Measurements from ENCODE around the gene EMILIN3.

Gene EMILIN3

GRCh38 chr20:41334036-41334435, 32.6 kb downstream of the EMILIN3 start:
- Histone ChIP-seq H3K9me3 (ENCODE audit: insufficient read depth, low read length) (no peaks in the 10 kb centered on the region), H3F3A (ENCODE audit: insufficient read depth) (no peaks in the 10 kb centered on the region), H3K36me3 (ENCODE audit: low read length) (no peaks in the 10 kb centered on the region), H3K9ac (ENCODE audit: low read length) (no peak overlapping the region), H3K9me2 (replicated peaks; ENCODE audit: insufficient read depth, low read length) (no peaks in the 10 kb centered on the region), H3K27ac (ENCODE audit: low read depth, low read length) (no peak overlapping the region), H3K27me3 (ENCODE audit: low read length) (no peaks in the 10 kb centered on the region), H4K20me1 (ENCODE audit: low read depth, low read length) (no peaks in the 10 kb centered on the region), H2AFZ (ENCODE audit: low read depth, low read length, severe bottlenecking) (no peak overlapping the region), H3K79me2 (ENCODE audit: insufficient read depth, low read length) (no peaks in the 10 kb centered on the region), H3K4me2 (ENCODE audit: low read depth, low read length, poor library complexity, severe bottlenecking) (no peak overlapping the region), H3K4me3 (ENCODE audit: insufficient read depth, low read length, poor library complexity, severe bottlenecking) (no peak overlapping the region)
- no peak for TF ChIP-seq EZH2phosphoT487 (conservative IDR thresholded peaks at IDR 0.05; ENCODE audit: low read length)
- TF ChIP-seq CTCF (IDR thresholded peaks at IDR 0.05; ENCODE audit: insufficient read depth, low read length, poor library complexity, severe bottlenecking) = no peak

GRCh38 chr20:41331731-41332130, 34.9 kb downstream of the EMILIN3 start:
- H3K4me3 ChIP-seq (ENCODE audit: insufficient read depth, low read length, poor library complexity, severe bottlenecking) = no peak overlapping the region
- H3K79me2 ChIP-seq (ENCODE audit: insufficient read depth, low read length) = no peaks in the 10 kb centered on the region
- TF ChIP-seq CTCF (IDR thresholded peaks at IDR 0.05; ENCODE audit: insufficient read depth, low read length, poor library complexity, severe bottlenecking) (no peak), EZH2phosphoT487 (conservative IDR thresholded peaks at IDR 0.05; ENCODE audit: low read length) (no peak)
- H3K4me2 ChIP-seq (ENCODE audit: low read depth, low read length, poor library complexity, severe bottlenecking) = no peak overlapping the region
- H2AFZ ChIP-seq (ENCODE audit: low read depth, low read length, severe bottlenecking) = no peak overlapping the region
- H3K9ac ChIP-seq (ENCODE audit: low read length) = no peak overlapping the region
- H3F3A ChIP-seq (ENCODE audit: insufficient read depth) = no peaks in the 10 kb centered on the region
- H3K9me2 ChIP-seq (replicated peaks; ENCODE audit: insufficient read depth, low read length) = no peaks in the 10 kb centered on the region
- no peaks in the 10 kb centered on the region for H3K27me3 ChIP-seq (ENCODE audit: low read length)
- H3K36me3 ChIP-seq (ENCODE audit: low read length) = no peaks in the 10 kb centered on the region
- no peak overlapping the region for H3K27ac ChIP-seq (ENCODE audit: low read depth, low read length)
- H3K9me3 ChIP-seq (ENCODE audit: insufficient read depth, low read length) = no peaks in the 10 kb centered on the region
- H4K20me1 ChIP-seq (ENCODE audit: low read depth, low read length) = no peaks in the 10 kb centered on the region

- H3K4me2 ChIP-seq (ENCODE audit: low read depth, low read length, poor library complexity, severe bottlenecking) = no peak overlapping the region
- H4K20me1 ChIP-seq (ENCODE audit: low read depth, low read length) = no peaks in the 10 kb centered on the region
- no peak overlapping the region for H3K4me3 ChIP-seq (ENCODE audit: insufficient read depth, low read length, poor library complexity, severe bottlenecking)
- H2AFZ ChIP-seq (ENCODE audit: low read depth, low read length, severe bottlenecking) = no peak overlapping the region
- H3K27ac ChIP-seq (ENCODE audit: low read depth, low read length) = no peak overlapping the region
- no peaks in the 10 kb centered on the region for H3K36me3 ChIP-seq (ENCODE audit: low read length)
- TF ChIP-seq CTCF (IDR thresholded peaks at IDR 0.05; ENCODE audit: insufficient read depth, low read length, poor library complexity, severe bottlenecking) = no peak
- TF ChIP-seq EZH2phosphoT487 (conservative IDR thresholded peaks at IDR 0.05; ENCODE audit: low read length) = no peak
- H3K79me2 ChIP-seq (ENCODE audit: insufficient read depth, low read length) = no peaks in the 10 kb centered on the region
- no peaks in the 10 kb centered on the region for H3K9me2 ChIP-seq (replicated peaks; ENCODE audit: insufficient read depth, low read length)
- H3K9ac ChIP-seq (ENCODE audit: low read length) = no peak overlapping the region
- H3K27me3 ChIP-seq (ENCODE audit: low read length) = no peaks in the 10 kb centered on the region
- H3F3A ChIP-seq (ENCODE audit: insufficient read depth) = no peaks in the 10 kb centered on the region
- H3K9me3 ChIP-seq (ENCODE audit: insufficient read depth, low read length) = no peaks in the 10 kb centered on the region
Observed at GRCh38 chr20:41330941-41331340, 35.7 kb downstream of the EMILIN3 start.

DNA sequence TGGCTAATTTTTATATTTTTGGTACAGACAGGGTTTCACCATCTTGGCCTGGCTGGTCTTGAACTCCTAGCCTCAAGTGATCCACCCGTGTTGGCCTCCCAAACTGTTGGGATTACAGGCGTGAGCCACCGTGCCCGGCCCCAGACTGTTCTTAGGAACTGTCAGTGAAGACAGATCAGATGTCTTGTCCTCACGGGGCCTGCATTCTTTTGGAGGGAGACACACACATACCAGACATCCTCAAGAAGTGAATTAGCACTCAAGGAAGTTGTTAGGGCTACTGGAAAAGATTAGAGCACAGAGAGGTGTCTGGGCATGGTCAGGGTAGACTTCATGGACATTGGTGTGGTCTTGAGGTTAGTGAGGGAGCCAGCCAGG, 36.3 kb downstream of the EMILIN3 start:
- no peak overlapping the region for H3K4me3 ChIP-seq (ENCODE audit: insufficient read depth, low read length, poor library complexity, severe bottlenecking)
- H3K27me3 ChIP-seq (ENCODE audit: low read length) = no peaks in the 10 kb centered on the region
- H3K79me2 ChIP-seq (ENCODE audit: insufficient read depth, low read length) = no peaks in the 10 kb centered on the region
- H3K9me2 ChIP-seq (replicated peaks; ENCODE audit: insufficient read depth, low read length) = no peaks in the 10 kb centered on the region
- H3K9ac ChIP-seq (ENCODE audit: low read length) = no peak overlapping the region
- no peaks in the 10 kb centered on the region for H3K9me3 ChIP-seq (ENCODE audit: insufficient read depth, low read length)
- H2AFZ ChIP-seq (ENCODE audit: low read depth, low read length, severe bottlenecking) = no peak overlapping the region
- H4K20me1 ChIP-seq (ENCODE audit: low read depth, low read length) = no peaks in the 10 kb centered on the region
- H3K4me2 ChIP-seq (ENCODE audit: low read depth, low read length, poor library complexity, severe bottlenecking) = no peak overlapping the region
- no peak overlapping the region for H3K27ac ChIP-seq (ENCODE audit: low read depth, low read length)
- H3F3A ChIP-seq (ENCODE audit: insufficient read depth) = no peaks in the 10 kb centered on the region
- TF ChIP-seq CTCF (IDR thresholded peaks at IDR 0.05; ENCODE audit: insufficient read depth, low read length, poor library complexity, severe bottlenecking) (no peak), EZH2phosphoT487 (conservative IDR thresholded peaks at IDR 0.05; ENCODE audit: low read length) (no peak)
- no peaks in the 10 kb centered on the region for H3K36me3 ChIP-seq (ENCODE audit: low read length)

All from SU-DHL-6 (cell line).